ENCODE results near the gene SRBD1. TPM values are rescaled to one million over a fixed set of nuclear protein-coding genes. Genes with fewer than 3 reads are reported as not detected.

The SRBD1 gene
- polyA plus RNA-seq, 1 donor = 10.7 TPM

DNA sequence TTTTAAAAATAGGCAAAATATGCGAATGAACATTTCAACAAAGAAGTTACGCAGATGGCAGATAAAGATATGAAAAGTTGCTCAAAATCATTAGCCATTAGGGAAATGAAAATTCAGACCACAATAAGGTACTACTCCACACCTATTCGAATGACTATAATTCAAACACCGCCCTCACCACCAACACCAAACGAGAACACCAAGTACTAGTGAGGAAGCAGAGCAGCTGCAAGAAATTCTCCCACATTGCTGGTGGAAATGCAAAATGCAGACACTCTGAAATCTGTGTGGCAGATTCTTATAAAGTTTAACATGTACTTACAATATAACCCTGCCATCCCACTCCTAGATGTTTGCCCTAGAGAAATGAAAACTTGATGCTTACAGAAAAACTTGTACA lies 23.2 kb upstream of the SRBD1 start:
- no peak for DNase-seq
- no peaks in the 10 kb centered on the region for H3K9me3 ChIP-seq (ENCODE audit: control insufficient read depth, low read depth, low read length)
- no peak overlapping the region for H3K27ac ChIP-seq (ENCODE audit: low read length)
- no peak overlapping the region for H3K4me3 ChIP-seq (ENCODE audit: low read length)
- WGBS (ENCODE audit: insufficient coverage, low lambda C conversion rate) = 100% methylated on average over 2 of the region's 5 CpGs
- H3K27me3 ChIP-seq (ENCODE audit: control insufficient read depth, insufficient read depth, low read length) = peaks cover 6% of the 10 kb centered on the region
- H3K36me3 ChIP-seq (ENCODE audit: control insufficient read depth, insufficient read depth, low read length) = no peaks in the 10 kb centered on the region
- no peaks in the 10 kb centered on the region for H3K4me1 ChIP-seq (ENCODE audit: control insufficient read depth, insufficient read depth, low read length)

DNA sequence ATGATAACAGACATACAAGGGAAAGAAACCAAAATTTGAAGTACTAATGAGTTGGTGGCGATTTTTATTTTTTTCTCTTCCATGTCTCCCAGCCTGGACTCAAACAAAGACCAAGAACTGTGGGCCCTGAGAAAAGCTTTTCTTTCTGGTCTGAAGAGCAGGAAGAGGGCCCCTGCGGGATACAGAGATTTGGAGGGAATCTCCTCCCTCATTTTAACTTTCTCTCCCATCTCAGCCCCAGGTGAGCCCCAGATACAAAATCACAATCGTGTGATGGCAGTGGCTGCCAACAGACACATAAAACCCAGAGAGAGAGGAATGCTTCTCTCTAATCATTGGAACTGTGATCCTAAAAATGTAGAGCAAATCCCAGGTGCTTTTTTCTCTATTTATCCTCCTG lies 20.9 kb upstream of the SRBD1 start:
- Histone ChIP-seq H3K36me3 (ENCODE audit: control insufficient read depth, insufficient read depth, low read length) (no peaks in the 10 kb centered on the region), H3K4me1 (ENCODE audit: control insufficient read depth, insufficient read depth, low read length) (no peaks in the 10 kb centered on the region), H3K27ac (ENCODE audit: low read length) (no peak overlapping the region), H3K9me3 (ENCODE audit: control insufficient read depth, low read depth, low read length) (no peaks in the 10 kb centered on the region), H3K4me3 (ENCODE audit: low read length) (no peak overlapping the region), H3K27me3 (ENCODE audit: control insufficient read depth, insufficient read depth, low read length) (peaks cover 2% of the 10 kb centered on the region)
- 100% methylated on average over 1 of the region's 3 CpGs for WGBS (ENCODE audit: insufficient coverage, low lambda C conversion rate)
- no peak for DNase-seq

GRCh38 chr2:45631319-45631718 lies 20.3 kb upstream of the SRBD1 start:
- DNase-seq = no peak
- H3K36me3 ChIP-seq (ENCODE audit: control insufficient read depth, insufficient read depth, low read length) = no peaks in the 10 kb centered on the region
- 100% methylated on average over 2 of the region's 3 CpGs for WGBS (ENCODE audit: insufficient coverage, low lambda C conversion rate)

DNA sequence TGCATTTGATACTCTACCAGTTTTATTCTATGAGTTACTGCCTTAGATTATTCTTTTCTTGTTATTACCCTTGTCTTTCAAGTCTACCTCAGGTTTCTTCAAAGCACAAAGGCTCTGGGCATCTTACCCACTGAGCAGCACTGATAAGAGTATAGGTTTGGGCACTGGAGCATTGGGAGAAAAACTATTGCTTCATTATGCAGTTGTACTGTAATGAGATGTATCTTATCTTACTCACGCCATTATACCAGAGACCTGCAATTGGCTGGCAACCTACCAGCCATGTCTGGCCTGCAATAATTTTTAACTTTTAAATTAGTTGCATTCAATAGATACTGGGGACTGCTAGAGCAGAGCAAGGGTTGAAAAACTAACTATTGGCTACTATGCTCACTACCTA lies 18.9 kb upstream of the SRBD1 start:
- DNase-seq = no peak
- no peaks in the 10 kb centered on the region for H3K36me3 ChIP-seq (ENCODE audit: control insufficient read depth, insufficient read depth, low read length)
- no CpG with 5 or more reads among the region's 1 CpG for WGBS (ENCODE audit: insufficient coverage, low lambda C conversion rate)
- peaks cover 2% of the 10 kb centered on the region for H3K27me3 ChIP-seq (ENCODE audit: control insufficient read depth, insufficient read depth, low read length)
- no peak overlapping the region for H3K27ac ChIP-seq (ENCODE audit: low read length)
- H3K4me1 ChIP-seq (ENCODE audit: control insufficient read depth, insufficient read depth, low read length) = no peaks in the 10 kb centered on the region
- H3K9me3 ChIP-seq (ENCODE audit: control insufficient read depth, low read depth, low read length) = no peaks in the 10 kb centered on the region
- no peak overlapping the region for H3K4me3 ChIP-seq (ENCODE audit: low read length)

More at GRCh38 chr2:45631319-45631718, 20.3 kb upstream of the SRBD1 start:
- Histone ChIP-seq H3K4me1 (ENCODE audit: control insufficient read depth, insufficient read depth, low read length) (no peaks in the 10 kb centered on the region), H3K27me3 (ENCODE audit: control insufficient read depth, insufficient read depth, low read length) (peaks cover 2% of the 10 kb centered on the region), H3K27ac (ENCODE audit: low read length) (no peak overlapping the region), H3K9me3 (ENCODE audit: control insufficient read depth, low read depth, low read length) (no peaks in the 10 kb centered on the region), H3K4me3 (ENCODE audit: low read length) (no peak overlapping the region)

DNA sequence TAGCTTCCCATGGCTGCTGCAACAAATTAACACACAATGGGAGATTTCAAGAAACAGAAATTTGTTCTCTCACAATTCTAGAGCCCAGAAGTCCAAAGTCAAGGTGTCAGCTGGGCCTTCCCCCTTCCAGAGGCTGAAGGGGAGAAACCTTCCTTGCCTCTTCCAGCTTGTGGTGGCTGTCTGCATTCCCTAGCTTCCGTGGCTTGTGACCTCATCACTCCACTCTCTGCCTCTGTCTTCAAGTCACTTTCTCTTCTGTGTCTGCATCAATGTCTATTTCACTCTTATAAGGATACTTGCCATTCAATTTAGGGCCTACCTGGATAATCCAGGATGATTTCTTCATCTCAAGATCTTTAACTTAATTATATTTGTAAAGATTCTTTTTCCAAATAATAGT lies 16.8 kb upstream of the SRBD1 start:
- Histone ChIP-seq H3K27me3 (ENCODE audit: control insufficient read depth, insufficient read depth, low read length) (peaks cover 2% of the 10 kb centered on the region), H3K27ac (ENCODE audit: low read length) (no peak overlapping the region), H3K36me3 (ENCODE audit: control insufficient read depth, insufficient read depth, low read length) (no peaks in the 10 kb centered on the region), H3K9me3 (ENCODE audit: control insufficient read depth, low read depth, low read length) (no peaks in the 10 kb centered on the region), H3K4me1 (ENCODE audit: control insufficient read depth, insufficient read depth, low read length) (no peaks in the 10 kb centered on the region), H3K4me3 (ENCODE audit: low read length) (no peak overlapping the region)
- no peak for DNase-seq
- no CpG with 5 or more reads among the region's 1 CpG for whole genome bisulfite sequencing (ENCODE audit: insufficient coverage, low lambda C conversion rate)

- 80% methylated on average over 1 of the region's 8 CpGs for WGBS (ENCODE audit: insufficient coverage, low lambda C conversion rate)
- DNase-seq = no peak
- H3K27ac ChIP-seq (ENCODE audit: low read length) = no peak overlapping the region
These were observed 15.5 kb upstream of the SRBD1 start for GRCh38 chr2:45626387-45627221.

GRCh38 chr2:45625824-45626223 lies 14.8 kb upstream of the SRBD1 start:
- H3K36me3 ChIP-seq (ENCODE audit: control insufficient read depth, insufficient read depth, low read length) = no peaks in the 10 kb centered on the region
- no peak overlapping the region for H3K27ac ChIP-seq (ENCODE audit: low read length)
- DNase-seq = no peak
- H3K9me3 ChIP-seq (ENCODE audit: control insufficient read depth, low read depth, low read length) = no peaks in the 10 kb centered on the region
- peaks cover 2% of the 10 kb centered on the region for H3K27me3 ChIP-seq (ENCODE audit: control insufficient read depth, insufficient read depth, low read length)
- no peak overlapping the region for H3K4me3 ChIP-seq (ENCODE audit: low read length)
- no peaks in the 10 kb centered on the region for H3K4me1 ChIP-seq (ENCODE audit: control insufficient read depth, insufficient read depth, low read length)

More at GRCh38 chr2:45626387-45627221, 15.5 kb upstream of the SRBD1 start:
- no peaks in the 10 kb centered on the region for H3K4me1 ChIP-seq (ENCODE audit: control insufficient read depth, insufficient read depth, low read length)
- H3K27me3 ChIP-seq (ENCODE audit: control insufficient read depth, insufficient read depth, low read length) = peaks cover 2% of the 10 kb centered on the region
- no peaks in the 10 kb centered on the region for H3K9me3 ChIP-seq (ENCODE audit: control insufficient read depth, low read depth, low read length)
- no peak overlapping the region for H3K4me3 ChIP-seq (ENCODE audit: low read length)
- H3K36me3 ChIP-seq (ENCODE audit: control insufficient read depth, insufficient read depth, low read length) = no peaks in the 10 kb centered on the region

GRCh38 chr2:45623098-45623497 lies 12.0 kb upstream of the SRBD1 start:
- Histone ChIP-seq H3K4me3 (ENCODE audit: low read length) (no peak overlapping the region), H3K27me3 (ENCODE audit: control insufficient read depth, insufficient read depth, low read length) (peaks cover 2% of the 10 kb centered on the region), H3K9me3 (ENCODE audit: control insufficient read depth, low read depth, low read length) (no peaks in the 10 kb centered on the region), H3K4me1 (ENCODE audit: control insufficient read depth, insufficient read depth, low read length) (no peaks in the 10 kb centered on the region), H3K27ac (ENCODE audit: low read length) (no peak overlapping the region), H3K36me3 (ENCODE audit: control insufficient read depth, insufficient read depth, low read length) (no peaks in the 10 kb centered on the region)
- no CpG with 5 or more reads among the region's 3 CpGs for WGBS (ENCODE audit: insufficient coverage, low lambda C conversion rate)
- no peak for DNase-seq

- Histone ChIP-seq H3K9me3 (ENCODE audit: control insufficient read depth, low read depth, low read length) (no peaks in the 10 kb centered on the region), H3K36me3 (ENCODE audit: control insufficient read depth, insufficient read depth, low read length) (no peaks in the 10 kb centered on the region), H3K27me3 (ENCODE audit: control insufficient read depth, insufficient read depth, low read length) (no peaks in the 10 kb centered on the region), H3K4me3 (ENCODE audit: low read length) (no peak overlapping the region), H3K27ac (ENCODE audit: low read length) (no peak overlapping the region), H3K4me1 (ENCODE audit: control insufficient read depth, insufficient read depth, low read length) (no peaks in the 10 kb centered on the region)
- WGBS (ENCODE audit: insufficient coverage, low lambda C conversion rate) = 100% methylated on average over 2 of the region's 6 CpGs
- no peak for DNase-seq
These were observed 11.4 kb upstream of the SRBD1 start for GRCh38 chr2:45622336-45623075.

DNA sequence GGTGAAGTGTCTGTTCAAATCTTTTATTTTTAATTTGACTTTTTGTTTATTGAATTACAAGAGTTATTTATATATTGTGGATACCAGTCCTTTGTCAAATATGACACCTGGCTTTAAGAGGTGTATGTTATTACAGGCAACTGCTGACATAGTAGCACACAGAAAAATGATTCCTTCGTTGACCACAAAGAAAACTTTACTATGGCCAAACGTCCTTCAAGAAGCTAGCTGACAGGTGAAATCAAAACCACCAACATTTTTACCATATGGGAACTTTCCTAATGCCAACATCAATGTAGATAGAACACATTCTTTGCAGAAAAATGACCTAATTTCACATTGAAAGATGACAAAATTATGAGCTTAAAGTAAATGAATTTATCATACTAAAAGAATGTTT lies 6.4 kb upstream of the SRBD1 start:
- H3K4me1 ChIP-seq (ENCODE audit: control insufficient read depth, insufficient read depth, low read length) = no peaks in the 10 kb centered on the region
- no peaks in the 10 kb centered on the region for H3K36me3 ChIP-seq (ENCODE audit: control insufficient read depth, insufficient read depth, low read length)
- H3K4me3 ChIP-seq (ENCODE audit: low read length) = no peak overlapping the region
- H3K27me3 ChIP-seq (ENCODE audit: control insufficient read depth, insufficient read depth, low read length) = no peaks in the 10 kb centered on the region
- H3K27ac ChIP-seq (ENCODE audit: low read length) = no peak overlapping the region
- 40% methylated on average over 1 of the region's 2 CpGs for WGBS (ENCODE audit: insufficient coverage, low lambda C conversion rate)
- no peak for DNase-seq
- H3K9me3 ChIP-seq (ENCODE audit: control insufficient read depth, low read depth, low read length) = no peaks in the 10 kb centered on the region
